K562 treated with DMSO at 1 percent for 4 hours (cell line): Measurements from ENCODE around the gene MRPS9. TPM values are rescaled to one million over a fixed set of nuclear protein-coding genes. Genes with fewer than 3 reads are reported as not detected.

Experiments
- total RNA-seq: library from RNA; unstranded; fragments of 300-600 nt; gene quantifications from 2 replicates; pipeline ENCODE4 v1.2.3, GENCODE V29; 2022; ENCODE audit not compliant: insufficient read depth

Gene MRPS9
- total RNA-seq: 24.6 and 26.0 TPM in 2 replicates

DNA sequence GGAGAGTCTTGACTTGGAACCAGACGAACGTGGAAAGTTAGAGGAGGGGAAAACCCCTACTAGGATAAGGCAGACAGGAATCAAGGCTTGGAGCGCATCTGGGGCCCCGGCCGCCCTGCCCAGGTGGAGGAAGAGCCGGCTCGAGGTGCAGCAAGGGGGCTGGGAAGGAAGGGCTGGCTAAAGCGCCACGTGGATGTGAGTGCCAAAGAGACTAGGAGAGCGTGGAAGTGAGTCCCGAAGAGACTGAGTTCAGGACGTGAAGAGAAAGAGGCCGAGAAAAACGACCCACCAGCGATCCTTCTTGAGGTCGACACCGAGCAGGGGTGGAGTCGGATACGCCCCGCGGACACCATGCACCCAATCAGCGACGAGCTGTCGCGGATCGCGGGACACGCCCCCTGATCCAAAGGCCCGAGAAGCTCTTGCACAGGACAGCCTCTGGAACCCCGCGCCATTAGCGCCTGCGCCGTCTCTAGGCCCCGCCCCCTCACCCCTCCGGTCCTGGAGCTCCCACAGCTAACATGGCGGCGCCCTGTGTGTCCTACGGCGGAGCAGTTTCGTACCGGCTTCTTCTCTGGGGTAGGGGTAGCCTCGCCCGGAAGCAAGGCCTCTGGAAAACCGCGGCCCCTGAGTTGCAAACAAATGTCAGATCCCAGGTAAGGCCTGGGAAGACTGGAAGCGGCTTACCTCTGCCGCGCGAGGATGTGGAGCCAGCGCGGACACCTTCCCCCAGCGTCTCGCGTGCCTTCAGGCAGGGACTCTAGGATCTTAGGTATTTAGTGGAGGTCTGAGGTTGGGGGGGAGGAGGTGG lies at the start of gene MRPS9:
MRPS9 (plus strand) TSS at position 498 of the 811 bp plus-strand sequence; CDS start at position 522, 24 bp downstream.

Other genes starting within 250 kb of the MRPS9 start
- not detected in 2 replicates for gene POU3F3, start 184.0 kb upstream of the MRPS9 start, total RNA-seq
- not detected in 2 replicates for gene GPR45, start 203.7 kb downstream of the MRPS9 start, total RNA-seq